GM19438 (cell line): ENCODE data around the gene ST6GALNAC5.

Experiments used
- ATAC-seq: cut with Tn5 transposase; IDR thresholded peaks from one replicate; pipeline ENCODE4 v1.9.1; 2021; ENCODE audit warnings: low read depth; ENCODE audit not compliant: unreplicated experiment

The ST6GALNAC5 gene

DNA sequence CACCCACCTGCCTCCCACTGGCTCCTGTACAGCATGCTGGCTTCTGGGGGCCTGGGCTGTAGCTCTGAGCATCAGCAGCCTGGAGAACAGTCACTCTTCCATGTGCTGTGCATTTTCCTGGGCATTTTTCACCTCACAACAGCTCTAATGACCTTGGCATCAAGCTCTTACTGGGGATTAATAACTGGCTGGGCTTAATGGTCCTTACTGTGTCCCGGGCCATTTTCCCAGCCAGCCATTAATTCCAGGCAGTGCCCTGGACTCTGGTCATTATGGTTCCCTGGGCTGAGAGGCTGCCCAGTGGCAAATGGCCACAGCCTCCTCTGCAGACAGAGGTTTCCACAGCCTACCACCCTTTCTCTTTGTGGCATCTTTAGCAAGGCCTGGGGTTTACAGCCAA is 171.8 kb downstream of the ST6GALNAC5 start:
- no peak for ATAC-seq

DNA sequence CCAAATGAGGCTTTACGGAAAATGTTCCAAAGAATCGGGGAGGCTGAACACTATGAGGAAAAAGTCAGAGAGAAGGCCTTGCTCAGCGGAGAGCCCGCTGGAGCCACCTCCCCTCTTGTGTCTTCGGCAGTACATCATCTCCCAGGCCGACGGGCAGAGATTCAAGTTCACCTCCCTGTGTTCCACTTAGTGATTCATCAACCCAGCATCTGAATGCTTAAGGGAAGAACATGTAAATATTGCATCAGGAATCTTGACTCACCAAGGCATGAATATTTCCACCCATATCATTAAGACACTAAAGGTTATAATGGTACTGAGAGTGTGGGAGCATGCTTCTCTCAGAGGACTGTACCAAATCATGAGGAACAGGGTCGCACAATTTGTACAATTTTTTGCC is 172.5 kb downstream of the ST6GALNAC5 start:
- no peak for ATAC-seq

- ATAC-seq = no peak
Measured at GRCh38 chr1:77040826-77041225, 173.5 kb downstream of the ST6GALNAC5 start.

- ATAC-seq = no peak
Measured at GRCh38 chr1:77044133-77044849, 177.0 kb downstream of the ST6GALNAC5 start.

DNA sequence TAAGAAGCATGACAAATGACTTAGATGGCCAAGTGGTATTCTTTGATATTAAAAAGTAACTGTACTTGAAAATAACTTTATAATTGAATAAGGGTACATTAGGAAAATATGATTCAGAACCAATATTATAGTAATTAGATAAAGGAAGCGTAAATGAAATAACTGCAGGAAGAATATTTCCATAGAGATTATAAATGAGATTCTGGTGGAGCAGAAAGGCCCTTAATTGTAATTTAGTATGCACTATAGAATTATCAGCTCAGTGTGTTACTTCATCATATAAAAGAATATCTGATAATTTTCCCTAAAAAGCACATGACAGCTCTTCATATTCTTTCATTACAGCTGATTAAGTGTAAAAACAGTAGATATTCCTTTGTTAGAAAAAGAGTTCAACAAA is 180.3 kb downstream of the ST6GALNAC5 start:
- ATAC-seq = no peak

DNA sequence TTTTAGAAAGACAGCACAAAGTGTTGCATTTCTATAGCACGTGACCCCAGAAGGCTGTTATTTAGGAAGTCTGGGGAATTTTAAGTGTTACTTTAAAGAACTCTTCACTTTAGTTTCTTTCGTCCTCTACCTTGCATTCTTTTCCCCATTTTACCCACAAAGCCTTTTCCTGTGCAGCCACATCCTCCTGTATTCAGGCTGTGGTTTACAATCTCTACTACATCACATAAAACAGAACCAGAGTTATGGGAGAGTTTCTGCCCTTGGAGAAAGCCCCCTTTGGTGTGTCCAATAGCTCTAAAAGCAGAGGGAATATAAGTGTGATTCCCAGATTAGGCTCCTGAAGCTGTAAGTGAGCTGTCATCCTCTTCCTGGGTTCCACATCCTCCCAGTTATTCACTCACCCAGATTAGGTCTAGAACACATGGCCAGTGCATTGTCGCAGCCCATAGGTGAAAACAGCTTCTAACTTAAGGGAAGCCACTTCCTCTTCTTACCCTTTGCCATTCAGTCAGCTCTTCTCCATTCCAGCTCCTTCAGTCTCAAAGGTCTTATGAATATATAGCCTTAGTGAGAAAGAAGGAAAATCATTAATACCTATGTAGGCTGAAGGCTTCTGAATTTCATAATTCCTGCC is 180.8 kb downstream of the ST6GALNAC5 start:
- ATAC-seq = no peak

DNA sequence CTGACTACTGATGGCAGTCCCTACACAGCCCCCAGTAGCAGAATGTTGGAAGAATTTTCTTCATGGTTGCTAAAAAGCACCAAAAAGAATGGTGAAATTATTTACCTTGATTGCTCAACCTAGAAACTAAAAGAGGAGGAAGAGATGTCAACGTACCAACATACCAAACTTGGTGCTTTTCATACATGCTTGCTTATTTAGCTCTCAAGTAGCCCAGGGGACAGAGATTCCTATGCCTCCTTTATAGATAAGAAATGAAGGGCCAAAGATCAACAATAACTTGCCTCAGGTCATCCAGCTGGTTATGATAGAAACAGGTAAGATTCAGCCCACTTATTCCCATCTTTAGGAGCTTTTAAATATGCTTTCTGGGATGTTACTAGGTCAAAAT is 181.3 kb downstream of the ST6GALNAC5 start:
- no peak for ATAC-seq

GRCh38 chr1:77051425-77051824 is 184.1 kb downstream of the ST6GALNAC5 start:
- no peak for ATAC-seq

- no peak for ATAC-seq
Measured at GRCh38 chr1:77056525-77056924, 189.2 kb downstream of the ST6GALNAC5 start.

DNA sequence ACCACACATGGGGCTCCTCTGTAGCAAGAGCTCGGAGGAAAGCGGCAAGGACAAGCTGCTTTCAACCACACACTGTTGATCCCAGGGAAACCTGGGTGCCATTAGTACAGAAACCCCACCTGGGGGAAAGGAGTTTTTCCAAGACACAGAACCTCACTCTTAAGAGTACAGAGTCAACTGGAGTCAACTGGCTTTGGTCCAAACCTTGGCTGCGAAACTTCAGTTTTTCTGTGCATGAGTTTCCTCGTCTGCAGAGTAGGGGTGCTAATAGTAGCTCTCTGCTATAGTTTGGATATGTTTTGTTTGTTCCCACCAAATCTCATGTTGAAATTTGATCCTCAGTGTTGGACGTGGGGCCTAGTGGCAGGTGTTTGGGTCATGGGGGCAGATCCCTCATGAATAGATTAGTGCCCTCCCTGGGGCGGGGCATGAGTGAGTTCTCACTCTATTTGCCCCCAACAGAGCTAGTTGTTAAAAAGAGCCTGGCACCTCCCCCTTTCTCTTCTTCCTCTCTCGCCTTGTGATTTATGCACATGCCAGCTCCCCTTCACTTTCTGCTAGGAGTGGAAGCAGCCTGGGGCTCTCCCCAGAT is 190.8 kb downstream of the ST6GALNAC5 start:
- no peak for ATAC-seq

DNA sequence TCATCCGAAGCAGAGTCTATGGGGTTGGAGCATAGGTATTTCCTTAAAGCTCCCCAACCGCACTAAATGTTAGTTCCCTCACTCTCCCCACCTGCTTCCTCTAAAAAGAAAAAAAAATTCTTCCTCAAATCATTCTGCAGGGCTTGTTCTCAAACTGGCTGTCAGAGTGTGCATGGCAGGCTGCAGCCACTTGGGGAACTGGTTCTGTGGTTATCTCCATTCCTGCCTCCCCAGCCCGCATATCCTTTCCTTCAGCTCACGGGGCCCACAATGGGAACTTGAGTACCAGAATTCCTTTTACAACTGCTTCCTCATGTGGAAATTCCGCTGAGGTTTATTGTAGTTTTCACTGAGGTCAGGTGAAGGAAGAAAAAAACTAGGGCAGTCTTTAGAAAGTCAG is 192.7 kb downstream of the ST6GALNAC5 start:
- ATAC-seq = no peak

DNA sequence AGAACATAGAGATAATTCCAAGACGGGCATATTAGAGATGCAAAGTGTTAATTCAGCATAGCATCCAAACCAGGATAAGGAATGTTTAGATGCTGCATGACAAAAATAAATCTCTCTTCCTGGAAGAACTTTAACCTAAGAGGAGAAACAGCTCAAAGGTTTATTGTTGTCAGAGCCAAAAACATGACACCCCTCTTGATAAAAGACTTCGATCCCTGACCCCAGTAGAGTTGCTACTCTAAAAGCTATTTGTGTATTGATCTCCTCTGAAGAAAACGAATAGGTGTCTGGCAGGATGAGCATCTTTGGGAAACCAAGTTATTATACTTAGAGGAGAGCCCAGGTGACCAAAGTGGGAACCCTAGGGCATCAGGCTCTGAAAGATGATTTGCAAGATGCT is 193.9 kb downstream of the ST6GALNAC5 start:
- no peak for ATAC-seq

DNA sequence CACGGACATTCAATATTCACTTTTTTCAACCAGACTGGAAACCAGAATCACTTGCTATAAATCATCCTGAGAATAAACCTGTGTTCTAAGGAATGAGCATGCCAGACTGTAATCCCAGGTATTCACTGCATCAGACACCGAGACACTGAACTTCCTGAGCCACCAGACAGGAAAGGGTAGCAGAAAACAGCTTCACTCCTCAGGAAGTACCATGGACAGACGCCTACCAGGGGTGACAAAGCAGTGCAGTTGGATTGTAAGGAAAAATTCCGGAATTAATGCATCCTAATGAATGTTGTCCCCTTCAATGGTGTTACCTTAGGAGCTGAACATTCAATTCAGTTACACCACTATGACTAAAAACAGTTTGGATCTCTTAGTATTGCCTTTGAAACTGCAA is 195.8 kb downstream of the ST6GALNAC5 start:
- no peak for ATAC-seq

GRCh38 chr1:77064246-77064645 is 197.0 kb downstream of the ST6GALNAC5 start:
- no peak for ATAC-seq

GRCh38 chr1:77065693-77066342 is 198.5 kb downstream of the ST6GALNAC5 start:
- no peak for ATAC-seq

GRCh38 chr1:77068013-77068412 is 200.7 kb downstream of the ST6GALNAC5 start:
- no peak for ATAC-seq

DNA sequence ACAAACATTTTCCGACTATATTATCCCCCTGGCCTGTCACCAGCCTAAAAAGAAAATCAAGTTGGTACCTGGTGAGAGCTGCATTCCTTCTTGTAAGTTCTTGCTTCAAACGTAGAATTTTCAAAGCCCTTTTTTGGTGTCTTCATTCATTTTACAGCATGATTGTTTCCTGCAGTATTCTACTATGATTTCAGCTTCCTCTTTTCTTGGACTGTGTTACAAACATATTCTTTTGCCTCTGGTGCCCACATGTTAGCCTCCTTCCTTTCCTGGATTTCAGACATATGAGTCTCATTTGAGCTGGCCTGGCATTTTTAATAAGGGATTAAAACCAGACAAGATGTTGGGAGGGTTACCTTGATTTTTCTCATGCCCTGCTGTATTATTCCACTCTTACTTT is 209.5 kb downstream of the ST6GALNAC5 start:
- no peak for ATAC-seq

DNA sequence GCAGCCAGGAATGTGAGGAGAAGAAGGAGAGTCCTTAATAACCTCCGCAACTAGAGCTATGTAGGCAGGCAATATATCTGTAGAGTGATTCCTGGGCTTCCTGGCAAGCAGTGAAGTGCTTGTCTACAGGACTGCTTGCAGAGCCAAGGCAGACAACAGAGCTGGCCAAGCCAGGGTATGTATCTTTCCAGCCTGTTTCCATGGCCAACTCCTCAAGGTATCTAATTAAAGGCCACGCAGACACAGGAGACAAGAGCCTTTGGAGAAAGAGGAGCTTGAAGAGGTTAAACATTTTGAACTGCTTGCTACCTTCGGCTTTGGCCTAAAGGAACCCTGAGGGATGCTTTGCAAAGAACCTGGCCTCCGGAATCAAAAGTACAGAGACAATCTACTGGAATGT is 214.6 kb downstream of the ST6GALNAC5 start:
- ATAC-seq = no peak

- no peak for ATAC-seq
Measured at GRCh38 chr1:77084457-77084856, 217.2 kb downstream of the ST6GALNAC5 start.

DNA sequence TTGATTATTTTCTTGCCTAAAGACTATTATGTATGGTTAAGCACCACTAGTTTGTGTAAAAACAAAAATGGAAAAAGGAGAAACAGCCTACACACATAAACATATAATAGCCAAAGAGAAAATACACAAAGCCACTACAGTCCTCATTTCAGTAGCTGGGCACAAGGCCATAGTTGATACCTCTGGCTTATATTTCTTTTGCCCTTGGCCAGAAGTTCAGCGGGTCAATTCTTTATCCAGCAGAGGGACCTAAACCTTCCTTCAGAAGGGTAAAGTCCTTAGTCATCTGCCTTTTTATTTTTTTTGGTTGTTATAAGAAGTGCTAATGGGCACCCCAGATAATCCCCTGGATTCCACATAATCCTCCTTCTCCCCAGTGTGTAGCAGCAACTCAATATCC is 217.8 kb downstream of the ST6GALNAC5 start:
- ATAC-seq = no peak

DNA sequence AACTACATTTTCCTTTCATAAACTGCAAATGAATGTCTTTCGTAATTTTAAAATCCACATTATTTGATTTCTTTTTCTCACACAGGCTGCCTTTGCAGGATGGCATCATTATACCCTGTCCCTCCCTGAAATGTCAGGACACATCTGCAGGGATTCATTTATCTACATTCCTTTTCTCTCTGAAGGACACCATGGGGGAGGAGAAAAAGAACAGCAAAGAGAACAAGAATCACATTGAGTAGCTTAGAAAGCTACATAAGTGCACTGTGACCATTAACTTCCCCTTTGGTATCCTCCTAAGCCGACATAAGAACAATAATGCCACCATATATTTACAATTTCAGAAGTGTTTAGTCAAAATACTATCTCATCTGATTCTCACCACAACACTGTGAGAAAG is 222.5 kb downstream of the ST6GALNAC5 start:
- no peak for ATAC-seq

DNA sequence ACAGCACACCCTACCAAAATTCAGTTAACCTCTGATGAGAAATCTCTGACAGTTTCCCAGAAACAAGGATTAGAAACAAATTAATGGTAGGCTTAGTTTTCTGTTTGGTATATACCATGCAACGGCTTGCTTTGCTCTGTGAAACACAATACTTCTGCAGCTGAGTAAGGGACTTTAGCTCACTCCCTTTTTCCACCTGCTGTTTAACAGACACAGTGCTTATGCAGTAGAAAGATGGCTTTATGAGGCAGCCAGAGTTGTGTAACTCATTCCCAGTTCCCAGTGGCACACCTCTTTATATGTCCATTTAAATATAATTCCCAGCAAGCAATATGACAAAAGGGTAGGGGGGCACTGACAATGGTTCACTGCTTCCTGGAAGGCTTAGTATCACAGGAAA is 228.0 kb downstream of the ST6GALNAC5 start:
- ATAC-seq = no peak
